GM12872 (cell line): Measurements from ENCODE around the gene UTP3.

Experiments used
- CTCF ChIP-seq: IDR thresholded peaks from 3 replicates; pipeline ENCODE4 v1.5.1; 2011; ENCODE audit warnings: low read depth, mild to moderate bottlenecking, low read length, moderate library complexity; ENCODE audit not compliant: insufficient read depth

UTP3 gene

GRCh38 chr4:70687821-70688794, at the start of gene UTP3:
Gene UTP3 (plus strand): TSS chr4:70688532. CDS start chr4:70688678, 146 bp downstream.
- peak; percentile 98 for TF ChIP-seq CTCF

- no peak for TF ChIP-seq CTCF
Observed at GRCh38 chr4:70640192-70640591, 48.1 kb upstream of the UTP3 start.

GRCh38 chr4:70651864-70652506, 36.3 kb upstream of the UTP3 start:
- peak; percentile 46; the same call in 2 of the 3 replicates for TF ChIP-seq CTCF

GRCh38 chr4:70654605-70655011, 33.7 kb upstream of the UTP3 start:
- TF ChIP-seq CTCF = no peak

GRCh38 chr4:70657326-70657725, 31.0 kb upstream of the UTP3 start:
- no peak for TF ChIP-seq CTCF

- TF ChIP-seq CTCF = no peak
Observed at GRCh38 chr4:70658418-70658817, 29.9 kb upstream of the UTP3 start.

- TF ChIP-seq CTCF = no peak
Observed at GRCh38 chr4:70660106-70660505, 28.2 kb upstream of the UTP3 start.
